ENCODE results near the gene TMPRSS6. TPM values are rescaled to one million over a fixed set of nuclear protein-coding genes. Genes with fewer than 3 reads are reported as not detected.

TMPRSS6 gene
- polyA plus RNA-seq, 1 donor from 2014 or later: not detected

Other genes starting within 250 kb of the TMPRSS6 start
- gene NCF4, start 248.7 kb downstream of the TMPRSS6 start, polyA plus RNA-seq: 121 TPM
- gene CSF2RB, start 196.1 kb downstream of the TMPRSS6 start, polyA plus RNA-seq: 17.6 TPM
- 3.8 TPM for gene TST, start 90.3 kb downstream of the TMPRSS6 start, polyA plus RNA-seq
- gene MPST, start 90.0 kb downstream of the TMPRSS6 start, polyA plus RNA-seq: 16.2 TPM
- 13.3 TPM for gene KCTD17, start 58.0 kb downstream of the TMPRSS6 start, polyA plus RNA-seq
- gene IL2RB, start 40.2 kb upstream of the TMPRSS6 start, polyA plus RNA-seq: 13.2 TPM
- gene C1QTNF6, start 78.5 kb upstream of the TMPRSS6 start, polyA plus RNA-seq: 1.0 TPM
- 0.95 TPM for gene SSTR3, start 102.8 kb upstream of the TMPRSS6 start, polyA plus RNA-seq
- 1,067 TPM for gene RAC2, start 134.6 kb upstream of the TMPRSS6 start, polyA plus RNA-seq
- gene CYTH4, start 172.8 kb upstream of the TMPRSS6 start, polyA plus RNA-seq: 70.8 TPM

Data from IgD-negative memory B cell (primary cell).